ENCODE data around the gene FSTL3.
"Not testable (repeated sequence)": the region's sequence is repeated elsewhere in the genome, so short reads cannot be mapped to it uniquely, and the experiment has no call there.

The FSTL3 gene

DNA sequence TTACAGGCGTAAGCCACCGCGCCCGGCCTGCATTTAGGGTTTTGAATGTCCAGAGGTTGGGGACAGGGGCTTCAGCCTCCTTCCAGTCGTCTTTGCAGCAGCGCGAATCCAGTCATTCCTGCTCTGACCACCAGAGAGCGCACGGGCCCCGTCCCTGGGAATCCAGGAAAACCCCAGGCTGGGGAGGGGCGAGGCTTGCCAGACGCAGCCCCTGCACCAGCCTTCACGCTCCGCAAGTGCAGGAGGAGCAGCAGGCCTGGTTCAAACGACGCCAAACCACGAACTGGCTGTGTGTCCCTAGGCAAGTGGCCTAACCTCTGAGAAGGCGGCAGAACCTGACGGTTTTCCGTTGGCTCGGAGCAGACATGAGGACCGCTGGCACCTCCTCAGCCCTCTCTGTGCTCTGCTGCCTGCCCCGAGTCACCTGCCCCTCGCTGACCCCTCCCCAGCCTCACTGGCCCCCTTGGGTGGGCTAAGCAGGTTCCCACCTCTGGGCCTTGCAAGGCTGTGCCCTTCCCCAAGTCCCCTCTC, 11.2 kb upstream of the FSTL3 start:
- no peak for DNase-seq (ENCODE audit: low spot score)
- no peaks in the 10 kb centered on the region for H3K9me3 ChIP-seq (ENCODE audit: severe bottlenecking)
- no peak overlapping the region for H3K27ac ChIP-seq (ENCODE audit: poor library complexity, severe bottlenecking)
- H3K4me1 ChIP-seq (ENCODE audit: insufficient read depth, poor library complexity, severe bottlenecking) = peaks cover 10% of the 10 kb centered on the region
- peaks cover 5% of the 10 kb centered on the region for H3K36me3 ChIP-seq (ENCODE audit: low read depth)
- H3K4me3 ChIP-seq (ENCODE audit: severe bottlenecking) = no peak overlapping the region
- TF ChIP-seq, protein P1, sequence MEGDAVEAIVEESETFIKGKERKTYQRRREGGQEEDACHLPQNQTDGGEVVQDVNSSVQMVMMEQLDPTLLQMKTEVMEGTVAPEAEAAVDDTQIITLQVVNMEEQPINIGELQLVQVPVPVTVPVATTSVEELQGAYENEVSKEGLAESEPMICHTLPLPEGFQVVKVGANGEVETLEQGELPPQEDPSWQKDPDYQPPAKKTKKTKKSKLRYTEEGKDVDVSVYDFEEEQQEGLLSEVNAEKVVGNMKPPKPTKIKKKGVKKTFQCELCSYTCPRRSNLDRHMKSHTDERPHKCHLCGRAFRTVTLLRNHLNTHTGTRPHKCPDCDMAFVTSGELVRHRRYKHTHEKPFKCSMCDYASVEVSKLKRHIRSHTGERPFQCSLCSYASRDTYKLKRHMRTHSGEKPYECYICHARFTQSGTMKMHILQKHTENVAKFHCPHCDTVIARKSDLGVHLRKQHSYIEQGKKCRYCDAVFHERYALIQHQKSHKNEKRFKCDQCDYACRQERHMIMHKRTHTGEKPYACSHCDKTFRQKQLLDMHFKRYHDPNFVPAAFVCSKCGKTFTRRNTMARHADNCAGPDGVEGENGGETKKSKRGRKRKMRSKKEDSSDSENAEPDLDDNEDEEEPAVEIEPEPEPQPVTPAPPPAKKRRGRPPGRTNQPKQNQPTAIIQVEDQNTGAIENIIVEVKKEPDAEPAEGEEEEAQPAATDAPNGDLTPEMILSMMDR (IDR thresholded peaks at IDR 0.05; ENCODE audit: poor library complexity, severe bottlenecking) = peak; percentile 88
- peak; percentile 24; the same call in 2 of the 3 replicates for ATAC-seq (ENCODE audit: low read depth)
- H3K27me3 ChIP-seq (ENCODE audit: insufficient read depth, poor library complexity, severe bottlenecking) = no peaks in the 10 kb centered on the region

DNA sequence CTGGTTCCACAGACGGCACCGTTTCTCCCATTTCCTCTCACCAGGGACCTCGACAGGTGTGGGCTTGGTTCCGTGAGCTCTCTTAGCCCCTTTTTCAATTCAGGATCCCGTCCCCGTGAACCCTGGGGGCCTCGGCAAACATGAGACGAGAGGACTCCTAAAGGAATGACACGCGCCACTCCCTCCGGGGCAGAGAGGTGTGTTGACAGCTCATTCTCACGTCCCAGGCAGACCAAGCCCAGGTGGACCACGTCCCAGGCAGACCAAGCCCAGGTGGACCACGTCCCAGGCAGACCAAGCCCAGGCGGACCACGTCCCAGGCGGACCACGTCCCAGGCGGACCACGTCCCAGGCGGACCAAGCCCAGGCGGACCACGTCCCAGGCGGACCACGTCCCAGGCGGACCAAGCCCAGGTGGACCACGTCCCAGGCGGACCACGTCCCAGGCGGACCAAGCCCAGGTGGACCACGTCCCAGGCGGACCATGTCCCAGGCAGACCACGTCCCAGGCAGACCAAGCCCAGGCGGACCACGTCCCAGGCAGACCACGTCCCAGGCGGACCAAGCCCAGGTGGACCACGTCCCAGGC, 9.1 kb upstream of the FSTL3 start:
- not testable (repeated sequence) for H3K27ac ChIP-seq (ENCODE audit: poor library complexity, severe bottlenecking); H3K9me3 ChIP-seq (ENCODE audit: severe bottlenecking); ATAC-seq (ENCODE audit: low read depth); DNase-seq (ENCODE audit: low spot score); H3K4me1 ChIP-seq (ENCODE audit: insufficient read depth, poor library complexity, severe bottlenecking); H3K36me3 ChIP-seq (ENCODE audit: low read depth); H3K4me3 ChIP-seq (ENCODE audit: severe bottlenecking); H3K27me3 ChIP-seq (ENCODE audit: insufficient read depth, poor library complexity, severe bottlenecking)

DNA sequence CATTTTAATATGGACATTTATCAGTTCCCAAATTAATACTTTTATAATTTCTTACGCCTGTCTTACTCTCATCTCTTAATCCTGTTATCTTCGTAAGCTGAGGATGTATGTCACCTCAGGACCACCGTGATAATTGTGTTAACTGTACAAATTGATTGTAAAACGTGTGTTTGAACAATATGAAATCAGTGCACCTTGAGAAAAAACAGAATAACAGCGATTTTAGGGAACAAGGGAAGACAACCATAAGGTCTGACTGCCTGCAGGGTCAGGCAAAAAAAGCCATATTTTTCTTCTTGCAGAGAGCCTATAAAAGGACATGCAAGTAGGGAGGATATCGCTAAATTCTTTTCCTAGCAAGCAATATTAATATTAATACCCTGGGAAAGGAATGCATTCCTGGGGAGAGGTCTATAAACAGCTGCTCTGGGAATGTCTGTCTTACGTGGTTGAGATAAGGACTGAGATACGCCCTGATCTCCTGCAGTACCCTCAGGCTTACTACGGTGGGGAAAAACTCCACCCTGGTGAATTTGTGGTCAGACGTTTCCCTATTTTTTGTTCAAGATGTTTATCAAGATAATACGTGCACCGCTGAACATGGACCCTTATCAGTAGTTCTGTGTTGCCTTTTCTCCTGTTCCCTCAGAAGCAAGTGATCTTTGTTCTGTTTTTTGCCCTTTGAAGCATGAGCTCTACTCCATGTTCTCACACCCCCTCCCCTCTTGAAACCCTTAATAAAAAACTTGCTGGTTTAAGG, 7.3 kb upstream of the FSTL3 start:
- H3K36me3 ChIP-seq (ENCODE audit: low read depth); H3K9me3 ChIP-seq (ENCODE audit: severe bottlenecking); H3K4me3 ChIP-seq (ENCODE audit: severe bottlenecking); H3K4me1 ChIP-seq (ENCODE audit: insufficient read depth, poor library complexity, severe bottlenecking); H3K27me3 ChIP-seq (ENCODE audit: insufficient read depth, poor library complexity, severe bottlenecking); H3K27ac ChIP-seq (ENCODE audit: poor library complexity, severe bottlenecking); DNase-seq (ENCODE audit: low spot score); ATAC-seq (ENCODE audit: low read depth): not testable (repeated sequence)

DNA sequence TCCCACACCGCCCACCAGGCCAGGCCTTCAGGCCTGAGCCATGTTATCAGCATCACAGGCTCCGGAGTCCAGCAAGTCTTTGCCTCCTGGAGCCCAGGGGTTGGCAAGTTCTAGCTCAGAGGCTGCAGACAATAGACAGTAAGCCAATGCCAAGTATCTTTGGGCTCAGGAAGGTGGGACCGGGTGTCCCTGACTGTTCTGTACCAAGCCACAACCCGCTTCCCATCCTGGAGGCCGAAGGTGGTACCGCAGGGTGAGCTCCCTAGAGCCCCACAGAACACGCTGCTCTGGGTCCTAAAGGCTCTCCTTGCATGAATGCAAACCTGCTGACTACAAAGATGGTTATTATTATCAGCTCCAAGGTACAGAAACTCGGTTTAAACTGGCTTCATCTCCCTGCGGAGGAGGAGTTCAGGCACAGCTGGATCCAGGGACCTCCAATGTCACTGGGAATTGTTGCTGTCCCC, 5.5 kb upstream of the FSTL3 start:
- Histone ChIP-seq H3K4me1 (ENCODE audit: insufficient read depth, poor library complexity, severe bottlenecking) (no peaks in the 10 kb centered on the region), H3K4me3 (ENCODE audit: severe bottlenecking) (no peak overlapping the region), H3K36me3 (ENCODE audit: low read depth) (no peaks in the 10 kb centered on the region), H3K27me3 (ENCODE audit: insufficient read depth, poor library complexity, severe bottlenecking) (no peaks in the 10 kb centered on the region), H3K27ac (ENCODE audit: poor library complexity, severe bottlenecking) (no peak overlapping the region), H3K9me3 (ENCODE audit: severe bottlenecking) (no peaks in the 10 kb centered on the region)
- ATAC-seq (ENCODE audit: low read depth) (no peak), DNase-seq (ENCODE audit: low spot score) (no peak)
- TF ChIP-seq, protein P1 (IDR thresholded peaks at IDR 0.05; ENCODE audit: poor library complexity, severe bottlenecking) = no peak

DNA sequence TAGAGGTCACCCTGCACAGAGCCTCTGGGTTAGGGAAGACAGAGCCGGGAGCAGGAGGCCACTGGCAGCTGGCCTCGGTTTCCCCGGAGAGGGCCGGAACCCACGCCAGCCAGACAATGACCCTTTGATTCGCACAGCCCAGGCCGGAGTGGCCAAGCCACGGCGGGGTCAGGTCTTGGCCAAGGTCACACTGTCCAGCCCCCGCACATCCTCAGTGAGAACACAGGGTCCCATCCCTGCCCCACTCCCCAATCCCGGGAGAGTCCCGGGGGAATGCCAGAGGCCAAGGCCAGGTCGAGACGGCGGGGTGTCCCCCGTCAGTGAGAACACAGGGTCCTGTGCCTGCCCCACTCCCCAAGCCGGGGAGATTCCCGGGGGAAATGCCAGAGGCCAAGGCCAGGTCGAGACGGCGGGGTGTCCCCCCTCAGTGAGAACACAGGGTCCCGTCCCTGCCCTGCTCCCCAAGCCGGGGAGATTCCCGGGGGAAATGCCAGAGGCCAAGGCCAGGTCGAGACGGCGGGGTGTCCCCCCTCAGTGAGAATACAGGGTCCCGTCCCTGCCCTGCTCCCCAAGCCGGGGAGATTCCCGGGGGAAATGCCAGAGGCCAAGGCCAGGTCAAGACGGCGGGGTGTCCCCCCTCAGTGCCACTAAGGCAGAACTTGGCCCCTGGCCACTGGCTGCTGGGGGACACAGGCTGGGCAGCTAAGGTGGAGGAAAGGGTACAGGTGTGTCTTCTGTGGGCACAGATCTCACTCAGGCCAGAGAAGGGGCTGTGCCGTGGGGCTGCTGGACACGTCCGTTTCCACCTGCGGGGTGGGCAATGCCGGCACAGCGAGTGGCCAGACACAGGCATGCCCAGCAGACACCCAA, 1.7 kb upstream of the FSTL3 start:
- Histone ChIP-seq H3K27me3 (ENCODE audit: insufficient read depth, poor library complexity, severe bottlenecking) (no peaks in the 10 kb centered on the region), H3K9me3 (ENCODE audit: severe bottlenecking) (no peaks in the 10 kb centered on the region), H3K27ac (ENCODE audit: poor library complexity, severe bottlenecking) (peak overlapping the region; percentile 96), H3K36me3 (ENCODE audit: low read depth) (peaks cover 17% of the 10 kb centered on the region), H3K4me3 (ENCODE audit: severe bottlenecking) (no peak overlapping the region), H3K4me1 (ENCODE audit: insufficient read depth, poor library complexity, severe bottlenecking) (peaks cover 5% of the 10 kb centered on the region)
- DNase-seq (ENCODE audit: low spot score) = no peak
- ATAC-seq (ENCODE audit: low read depth) = no peak
- TF ChIP-seq, protein P1 (IDR thresholded peaks at IDR 0.05; ENCODE audit: poor library complexity, severe bottlenecking) = no peak
